Measurements from ENCODE around the gene PRELID1. TPM values are rescaled to one million over a fixed set of nuclear protein-coding genes. Genes with fewer than 3 reads are reported as not detected.

The PRELID1 gene, protein sequence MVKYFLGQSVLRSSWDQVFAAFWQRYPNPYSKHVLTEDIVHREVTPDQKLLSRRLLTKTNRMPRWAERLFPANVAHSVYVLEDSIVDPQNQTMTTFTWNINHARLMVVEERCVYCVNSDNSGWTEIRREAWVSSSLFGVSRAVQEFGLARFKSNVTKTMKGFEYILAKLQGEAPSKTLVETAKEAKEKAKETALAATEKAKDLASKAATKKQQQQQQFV
- total RNA-seq, result 68.5 and 167 TPM in 2 replicates

DNA sequence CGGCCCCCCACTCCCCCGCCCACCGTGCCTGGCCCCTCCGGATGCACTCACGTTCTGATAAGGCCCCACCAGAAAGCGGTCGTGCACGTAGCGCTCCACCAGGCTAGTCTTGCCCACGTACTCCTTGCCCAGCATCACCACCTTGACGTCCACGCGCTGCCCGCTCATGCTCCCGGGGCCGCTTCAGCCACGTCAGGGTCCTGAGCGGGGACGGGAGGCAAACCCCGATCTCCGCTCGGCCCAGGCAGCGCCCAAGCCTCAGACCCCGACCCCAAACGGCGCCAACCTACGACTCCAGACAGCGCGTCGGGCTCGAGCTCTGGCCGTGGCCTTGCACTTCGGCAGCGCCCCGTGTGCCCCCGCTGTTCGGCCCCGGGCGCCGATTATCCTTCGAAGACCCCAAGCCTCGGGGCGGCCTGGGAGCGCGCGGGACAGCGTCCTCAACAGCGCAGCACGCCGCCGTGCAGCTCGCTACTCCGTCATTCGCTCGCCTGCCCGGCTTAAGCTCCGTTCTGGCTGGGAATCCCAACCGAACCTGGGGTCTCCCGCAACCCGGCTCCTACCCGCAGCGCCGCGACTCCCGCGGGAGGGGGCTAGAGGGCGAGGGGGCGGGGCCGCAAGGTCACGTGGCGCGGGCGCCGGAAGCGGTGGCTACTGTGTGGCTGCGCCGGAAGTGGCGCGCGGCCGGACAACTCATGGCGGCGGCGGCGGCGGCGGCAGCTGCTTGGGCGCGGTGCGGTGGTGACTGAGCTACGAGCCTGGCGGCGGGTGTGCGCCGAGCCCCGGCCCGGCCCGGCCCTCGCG is at the start of gene PRELID1, which contains the start of gene RAB24:
Gene PRELID1 (plus strand): TSS at position 679 of the 804 bp plus-strand sequence. CDS start 187 bp downstream, outside the sequence.
Gene RAB24 (minus strand): TSS at position 599 of the 804 bp plus-strand sequence. CDS start 431 bp downstream, at position 168.

DNA sequence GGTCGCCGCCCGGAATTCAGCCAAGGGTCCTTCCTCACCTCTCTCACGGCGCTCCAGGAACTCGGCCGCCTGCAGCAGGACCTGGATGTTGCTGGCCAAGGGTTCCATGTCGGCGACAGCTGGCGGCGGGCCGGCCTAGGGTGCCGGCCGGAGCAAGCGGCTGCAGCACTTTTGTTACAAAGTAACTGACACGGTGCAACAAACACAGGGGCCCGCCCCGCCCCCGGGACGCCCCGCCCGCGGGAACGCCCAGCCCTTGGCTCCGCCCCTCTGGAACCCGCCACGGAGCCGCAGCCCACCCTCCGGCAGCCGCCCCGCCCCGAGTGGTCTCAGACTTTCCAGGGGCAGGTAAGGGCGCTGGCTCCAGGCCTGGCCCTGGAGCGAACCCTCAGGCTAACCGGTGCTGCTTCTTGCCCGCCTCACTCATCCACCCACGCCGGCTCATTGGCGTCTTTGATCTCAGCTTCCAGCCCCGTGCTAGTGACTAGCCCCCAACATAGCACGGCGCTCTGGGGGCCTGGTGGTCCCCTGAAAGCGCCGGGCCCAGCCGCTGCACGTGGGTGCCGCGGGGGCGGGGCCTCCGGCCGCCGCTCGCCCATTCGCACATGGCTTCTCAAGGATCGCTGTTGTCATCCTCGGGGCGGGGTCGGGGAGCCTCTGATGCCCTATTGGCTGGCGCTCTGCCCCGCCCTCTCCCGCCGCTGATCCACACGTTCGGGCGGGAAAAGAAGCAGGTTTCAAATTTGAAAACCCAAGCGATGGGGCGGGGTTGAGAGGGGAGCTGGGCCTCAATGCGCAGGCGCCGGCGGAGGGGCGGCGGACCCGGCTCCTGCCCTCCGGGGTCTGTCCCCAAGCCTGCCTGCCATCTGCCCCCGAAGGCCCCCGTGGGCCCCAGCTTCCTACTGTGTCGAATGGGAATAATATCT is 8.4 kb downstream of the PRELID1 start, which contains the start of gene MXD3:
Gene MXD3 (minus strand): TSS at position 176 of the 926 bp plus-strand sequence. CDS start 68 bp downstream, at position 108.

DNA sequence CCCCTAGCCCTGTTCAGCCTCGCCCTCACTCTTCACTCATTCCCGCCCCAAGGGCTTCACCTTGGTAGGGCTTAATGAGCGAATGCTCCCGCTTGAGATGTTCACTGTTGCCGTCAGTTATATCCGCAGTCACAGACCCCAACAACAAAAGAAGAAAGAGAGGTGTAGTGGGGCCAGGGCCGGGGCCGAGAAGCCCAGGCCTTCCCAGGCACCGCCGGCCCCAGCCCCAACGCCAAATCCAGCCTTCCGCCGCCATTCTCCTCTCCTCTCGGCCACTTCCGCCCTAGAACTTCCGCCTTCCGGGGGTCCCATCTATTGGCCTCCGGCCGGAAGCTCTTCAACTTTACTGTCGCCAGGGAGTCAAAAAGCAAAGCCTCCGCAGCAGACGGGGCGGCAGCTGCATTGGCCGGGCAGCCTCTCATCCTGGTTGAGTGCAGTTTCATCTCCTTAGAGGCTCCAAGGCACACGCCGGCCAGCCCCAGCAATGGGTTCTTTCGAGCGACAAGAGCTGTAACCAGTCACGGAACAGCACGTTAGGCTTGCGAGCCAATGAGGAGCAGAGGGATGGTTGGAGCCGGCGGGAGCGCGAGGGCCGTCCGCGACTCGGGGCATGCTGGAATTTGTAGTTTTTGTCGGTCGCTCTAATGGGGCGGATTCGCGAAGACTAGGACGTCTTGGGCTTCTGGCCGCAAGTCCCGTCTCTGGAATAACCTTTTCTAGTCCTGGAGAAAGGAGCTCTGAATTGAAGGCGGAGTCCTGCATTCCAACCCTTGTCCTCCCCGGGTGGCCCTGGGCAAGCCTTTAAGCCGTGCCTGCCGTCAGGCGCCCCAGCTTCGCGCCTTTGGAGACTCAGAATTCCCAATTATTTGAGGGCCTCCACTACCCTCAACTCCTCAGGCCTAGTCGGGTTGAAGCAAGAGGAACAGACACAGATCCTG is 48.1 kb downstream of the PRELID1 start, which contains the start of gene LMAN2:
Gene LMAN2 (minus strand): TSS at position 277 of the 938 bp plus-strand sequence. CDS start 21 bp downstream, at position 256.

Other genes with a start within 250 kb of the PRELID1 start
- gene FGFR4, start 216.9 kb upstream of the PRELID1 start, total RNA-seq, result 0.56 and 1.9 TPM in 2 replicates
- gene NSD1, start 170.0 kb upstream of the PRELID1 start, total RNA-seq, result 39.5 and 41.7 TPM in 2 replicates
- gene RAB24, start 80 bp upstream of the PRELID1 start, total RNA-seq, result 18.3 and 24.9 TPM in 2 replicates
- gene MXD3, start 8.1 kb downstream of the PRELID1 start, total RNA-seq, result 3.7 and 15.7 TPM in 2 replicates
- 342 and 514 TPM in 2 replicates for gene LMAN2, start 47.9 kb downstream of the PRELID1 start, total RNA-seq
- 3.6 and 9.3 TPM in 2 replicates for gene RGS14, start 54.1 kb downstream of the PRELID1 start, total RNA-seq
- not detected in 2 replicates for gene SLC34A1, start 80.6 kb downstream of the PRELID1 start, total RNA-seq
- gene PFN3, start 96.9 kb downstream of the PRELID1 start, total RNA-seq, result not detected in 2 replicates
- 0.58 TPM in 1 of 2 replicates, not detected in the other for gene F12, start 105.8 kb downstream of the PRELID1 start, total RNA-seq
- 12.7 and 32.4 TPM in 2 replicates for gene GRK6, start 122.9 kb downstream of the PRELID1 start, total RNA-seq
- gene PRR7, start 143.0 kb downstream of the PRELID1 start, total RNA-seq, result 6.2 and 10.9 TPM in 2 replicates
- 77.2 and 139 TPM in 2 replicates for gene DBN1, start 169.8 kb downstream of the PRELID1 start, total RNA-seq
- gene PDLIM7, start 193.8 kb downstream of the PRELID1 start, total RNA-seq, result 83.7 and 101 TPM in 2 replicates
- 3.3 and 6.8 TPM in 2 replicates for gene DOK3, start 206.0 kb downstream of the PRELID1 start, total RNA-seq
- 124 and 144 TPM in 2 replicates for gene DDX41, start 213.2 kb downstream of the PRELID1 start, total RNA-seq